Right lobe of liver (tissue), 6 donors: Measurements from ENCODE around the gene CIB2. TPM values are rescaled to one million over a fixed set of nuclear protein-coding genes. Genes with fewer than 3 reads are reported as not detected.

Experiments
- ATAC-seq, 4 donors: fragments of 200-7000 bp; cut with Tn5 transposase; one replicate each; pipeline ENCODE4 v1.9.1; 2020; ENCODE audit warnings: mild to moderate bottlenecking in 4 of 4, moderate library complexity in 4 of 4
- DNase-seq, 3 donors: peaks; one replicate each; pipeline ENCODE4 v3.0.0-alpha.2; 2020
- H3K27ac ChIP-seq, 3 donors: fragments of 200-600 bp; one replicate each; pipeline ENCODE4 v1.8.0; 2022
- H3K27me3 ChIP-seq, 2 donors: fragments of 200-600 bp; one replicate each; pipeline ENCODE4 v1.8.0; 2022
- H3K36me3 ChIP-seq, 4 donors: fragments of 200-600 bp; sonication (generic) in 1 of 4; one replicate each; pipeline versions ENCODE4 v1.5.1 to v1.8.0; 2017 to 2022; ENCODE audit warnings: control low read depth in 1 of 4
- H3K4me1 ChIP-seq, 4 donors: fragments of 200-600 bp; sonication (generic) in 1 of 4; one replicate each; pipeline versions ENCODE4 v1.5.1 to v1.8.0; 2017 to 2022; ENCODE audit warnings: control low read depth in 1 of 4
- H3K4me3 ChIP-seq, 3 donors: fragments of 200-600 bp; one replicate each; pipeline ENCODE4 v1.8.0; 2022
- H3K9me3 ChIP-seq, 4 donors: fragments of 200-600 bp; sonication (generic) in 1 of 4; one replicate each; pipeline versions ENCODE4 v1.5.1 to v1.8.0; 2017 to 2022; ENCODE audit warnings: control low read depth in 1 of 4
- CTCF ChIP-seq, 4 donors: fragments of 200-600 bp in 3 of 4; fragments of 450-650 bp in 1 of 4; IDR thresholded peaks; one replicate each; pipeline versions ENCODE4 v1.5.1 to v1.8.0; 2016 to 2022; ENCODE audit warnings: antibody characterized with exemption in 4 of 4, mild to moderate bottlenecking in 2 of 4
- POLR2A ChIP-seq: fragments of 450-650 bp; IDR thresholded peaks from one replicate; pipeline ENCODE4 v1.6.1; 2017; ENCODE audit warnings: antibody characterized with exemption, mild to moderate bottlenecking
- WGBS: methylation state at CpG from one replicate; pipeline ENCODE4 v1.1.6; 2018; ENCODE audit warnings: low coverage, low lambda C conversion rate; ENCODE audit not compliant: insufficient coverage; ENCODE audit errors: missing lambda C conversion rate; 5-methylcytosine and 5-hydroxymethylcytosine counted together
- intact Hi-C, 2 donors: fragments of 100-400 bp; cut with DNase I; formaldehyde crosslinking; loops; one replicate each; pipeline versions ENCODE4 v1.11.2 to v1.14.1; 2022
- total RNA-seq, 6 experiments: library from RNA; depleted of rRNA in 2 of 6; stranded (reverse); fragments of >200 nt in 2 of 6; fragmentation: NEBNext Ultra II Directional in 3 of 6; extraction: Animal tissue kit (Norgen Biotek cat#: 25700) in 3 of 6; gene quantifications; one replicate each; pipeline versions ENCODE4 v1.1.0 to v1.2.4, GENCODE V29; 2016 to 2023
- donor health status: DM: no; HTN: yes; CAD: no.
- donor health status: DM: no; HTN: no; CAD: no.
- donor health status: DM: no; HTN: no; CAD: no.
- donor health status: DM: no; HTN: yes; CAD: no.
- donor health status: DM: no; HTN: yes; CAD: no.

Gene CIB2
- total RNA-seq, 6 experiments from 2014 or later = 0.22 to 1.3 (median 0.74) TPM; not detected in 1

- peak overlapping the region in 2 of 3 donors; percentile 31 to 51 for H3K27ac ChIP-seq
- no peak for TF ChIP-seq POLR2A
- peak in 3 of 4 donors; percentile 9 to 40 (median 23) for TF ChIP-seq CTCF (IDR thresholded peaks at IDR 0.05)
- peak in 1 of 3 donors; percentile 46 for DNase-seq
- no peaks in the 10 kb centered on the region for H3K36me3 ChIP-seq
- no peak overlapping the region for H3K4me3 ChIP-seq
- peak; percentile 94 to 95 (median 94) for ATAC-seq
- intact Hi-C loops = no loop called here
- H3K27me3 ChIP-seq = no peaks in the 10 kb centered on the region
- H3K9me3 ChIP-seq = no peaks in the 10 kb centered on the region
- H3K4me1 ChIP-seq = peaks cover 0 to 15% (median 7%) of the 10 kb centered on the region in 4 donors
These were observed 9.0 kb upstream of the CIB2 start for GRCh38 chr15:78140292-78140691.

DNA sequence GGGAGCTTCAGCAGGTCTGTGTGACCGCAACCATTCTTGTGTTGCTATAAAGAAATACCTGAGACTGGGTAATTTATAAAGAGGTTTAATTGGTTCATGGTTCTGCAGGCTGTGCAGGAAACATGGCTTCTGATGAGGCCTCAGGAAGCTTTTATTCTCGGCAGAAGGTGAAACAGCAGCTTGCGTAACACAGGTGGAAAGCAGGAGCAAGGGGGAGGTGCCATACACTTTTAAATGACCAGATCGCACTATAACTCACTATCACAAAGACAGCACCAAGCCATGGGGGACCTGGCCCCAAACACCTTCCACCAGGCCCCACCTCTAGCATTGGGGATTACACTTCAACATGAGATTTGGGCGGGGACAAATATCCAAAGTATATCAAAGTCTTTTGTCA, 8.3 kb upstream of the CIB2 start:
- Histone ChIP-seq H3K27ac (peak overlapping the region in 2 of 3 donors; percentile 31 to 51), H3K27me3 (no peaks in the 10 kb centered on the region), H3K4me1 (peaks cover 0 to 15% (median 7%) of the 10 kb centered on the region in 4 donors), H3K4me3 (no peak overlapping the region), H3K36me3 (no peaks in the 10 kb centered on the region), H3K9me3 (no peaks in the 10 kb centered on the region)
- WGBS = 69% methylated on average over 4 of the region's 5 CpGs
- intact Hi-C loops = no loop called here
- DNase-seq (peak in 1 of 3 donors; percentile 41), ATAC-seq (peak; percentile 13 to 57 (median 55))
- TF ChIP-seq CTCF (IDR thresholded peaks at IDR 0.05) (no peak), POLR2A (no peak)

- H3K4me3 ChIP-seq = no peak overlapping the region
- no peaks in the 10 kb centered on the region for H3K9me3 ChIP-seq
- no peak for DNase-seq
- TF ChIP-seq POLR2A = no peak
- no peak for TF ChIP-seq CTCF (IDR thresholded peaks at IDR 0.05)
- no peaks in the 10 kb centered on the region for H3K27me3 ChIP-seq
- H3K36me3 ChIP-seq = no peaks in the 10 kb centered on the region
- no peak overlapping the region for H3K27ac ChIP-seq
- intact Hi-C loops = no loop called here
- H3K4me1 ChIP-seq = peaks cover 0 to 11% (median 0%) of the 10 kb centered on the region in 4 donors
- no peak for ATAC-seq
- WGBS = 95% methylated on average over 2 of the region's 2 CpGs
These were observed 2.6 kb upstream of the CIB2 start for GRCh38 chr15:78133801-78134200.

GRCh38 chr15:78130466-78131294, 565 bp downstream of the CIB2 start:
- DNase-seq (peak in 1 of 3 donors; percentile 46), ATAC-seq (peak in 1 of 4 donors; percentile 4)
- intact Hi-C loops = no loop called here
- Histone ChIP-seq H3K4me3 (peak overlapping the region; percentile 71 to 89 (median 74)), H3K36me3 (no peaks in the 10 kb centered on the region), H3K27ac (no peak overlapping the region), H3K4me1 (peaks cover 0 to 15% (median 0%) of the 10 kb centered on the region in 4 donors), H3K9me3 (no peaks in the 10 kb centered on the region), H3K27me3 (no peaks in the 10 kb centered on the region)
- WGBS = 18% methylated on average over 10 of the region's 51 CpGs
- TF ChIP-seq POLR2A = no peak
- TF ChIP-seq CTCF (IDR thresholded peaks at IDR 0.05) = no peak
